GM21576 (cell line): ENCODE data around the gene CLEC4D.
"Not testable (repeated sequence)": the region's sequence is repeated elsewhere in the genome, so short reads cannot be mapped to it uniquely, and the experiment has no call there.

ENCODE experiments used
- ATAC-seq: cut with Tn5 transposase; IDR thresholded peaks from one replicate; pipeline ENCODE4 v1.9.1; 2021; ENCODE audit warnings: mild to moderate bottlenecking, moderate library complexity; ENCODE audit not compliant: unreplicated experiment

CLEC4D gene

GRCh38 chr12:8527250-8528130, 14.2 kb downstream of the CLEC4D start:
- ATAC-seq = no peak

GRCh38 chr12:8532045-8532444, 18.7 kb downstream of the CLEC4D start:
- ATAC-seq = no peak

- not testable (repeated sequence) for ATAC-seq
These were observed 24.5 kb downstream of the CLEC4D start for GRCh38 chr12:8537820-8538219.

GRCh38 chr12:8540831-8541230, 27.5 kb downstream of the CLEC4D start, which contains the start of gene CLEC4E:
TSS of gene CLEC4E (minus strand) at chr12:8540905. CDS start at chr12:8540797, 108 bp downstream.
- not testable (repeated sequence) for ATAC-seq

- no peak for ATAC-seq
These were observed 28.3 kb downstream of the CLEC4D start for GRCh38 chr12:8541562-8541961.

DNA sequence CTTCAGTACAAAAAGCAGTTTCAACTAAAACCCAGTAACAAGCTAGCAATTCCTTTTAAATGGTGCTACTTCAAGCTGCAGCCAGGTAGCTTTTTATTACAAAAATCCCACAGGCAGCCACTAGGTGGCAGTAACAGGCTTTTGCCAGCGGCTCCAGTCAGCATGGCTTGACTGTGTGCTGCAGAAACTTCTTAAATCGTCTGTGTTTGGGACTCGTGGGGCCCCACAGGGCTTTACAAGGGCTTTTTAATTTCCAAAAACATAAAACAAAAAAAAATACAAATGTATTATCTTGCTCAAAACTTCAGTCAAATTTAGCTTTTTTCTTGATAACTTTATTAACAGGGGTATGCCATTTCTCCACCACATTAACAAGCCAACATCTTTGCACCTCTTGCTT, 31.0 kb downstream of the CLEC4D start:
- peak; percentile 81 for ATAC-seq

GRCh38 chr12:8546591-8546990, 33.3 kb downstream of the CLEC4D start:
- ATAC-seq = no peak

GRCh38 chr12:8547645-8548044, 34.3 kb downstream of the CLEC4D start:
- no peak for ATAC-seq

DNA sequence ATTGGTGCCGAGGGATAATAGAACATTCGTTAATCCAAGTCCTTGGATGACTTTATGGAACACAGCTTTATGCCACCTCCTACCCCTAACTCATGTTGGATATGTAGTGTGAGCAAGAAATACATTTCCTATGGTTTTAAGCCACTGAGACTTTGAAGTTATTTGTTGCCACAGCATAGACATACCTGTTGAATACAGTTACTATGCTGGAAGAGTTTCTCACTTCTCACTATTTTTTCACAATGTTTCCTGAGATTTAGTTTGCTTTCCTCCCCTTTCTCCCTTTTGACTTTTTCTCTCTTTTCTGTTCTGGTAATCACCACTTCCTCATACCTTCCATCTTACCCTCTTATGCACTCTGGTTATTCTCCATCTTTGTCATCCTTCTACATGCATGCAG, 34.9 kb downstream of the CLEC4D start:
- no peak for ATAC-seq

DNA sequence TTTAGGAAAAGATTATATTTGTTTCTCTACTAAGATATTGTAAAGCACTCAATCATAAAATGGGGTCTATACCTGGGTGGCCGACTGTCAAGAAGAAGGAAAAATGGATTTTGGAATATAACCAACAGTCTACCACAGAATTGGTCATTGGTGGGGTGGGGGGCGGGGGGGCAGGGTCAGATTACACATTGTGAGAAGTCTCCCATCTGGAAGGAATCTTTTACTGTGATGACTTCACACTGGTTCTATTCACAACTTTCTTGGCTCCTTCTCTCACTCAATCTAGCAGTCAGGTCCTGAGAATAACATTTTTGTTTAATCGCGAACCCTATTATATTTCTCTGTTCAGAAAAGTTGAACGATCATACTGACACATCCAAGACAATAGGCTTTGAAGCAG, 36.1 kb downstream of the CLEC4D start:
- ATAC-seq = no peak

DNA sequence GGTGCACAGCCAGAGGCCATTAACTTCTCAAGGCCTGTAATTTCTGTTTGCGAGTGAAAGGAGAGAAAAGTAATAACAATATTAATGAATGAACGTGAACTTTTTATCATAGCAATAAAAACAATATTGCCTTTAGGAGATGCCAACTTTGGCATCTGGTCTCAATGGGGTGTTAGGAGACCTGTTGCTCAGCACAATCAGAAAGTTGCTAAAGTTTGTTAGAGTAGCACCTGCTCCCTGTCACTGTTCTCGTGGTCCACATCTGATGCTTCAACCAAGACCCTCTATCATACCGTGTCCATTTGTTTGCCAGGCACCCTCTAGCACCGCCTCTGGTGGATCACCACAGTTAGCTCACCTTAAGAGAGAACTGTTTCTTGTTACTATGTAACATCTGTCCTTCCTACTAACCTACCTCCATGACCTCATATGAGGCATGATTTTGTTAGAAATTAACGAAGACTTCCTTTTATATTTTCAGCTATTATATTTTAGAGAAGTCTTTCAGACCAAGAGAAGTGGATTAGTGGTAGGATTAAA, 39.9 kb downstream of the CLEC4D start:
- ATAC-seq = no peak

GRCh38 chr12:8554451-8555195, 41.3 kb downstream of the CLEC4D start:
- ATAC-seq = no peak

- ATAC-seq = no peak
These were observed 43.3 kb downstream of the CLEC4D start for GRCh38 chr12:8556531-8557097.

DNA sequence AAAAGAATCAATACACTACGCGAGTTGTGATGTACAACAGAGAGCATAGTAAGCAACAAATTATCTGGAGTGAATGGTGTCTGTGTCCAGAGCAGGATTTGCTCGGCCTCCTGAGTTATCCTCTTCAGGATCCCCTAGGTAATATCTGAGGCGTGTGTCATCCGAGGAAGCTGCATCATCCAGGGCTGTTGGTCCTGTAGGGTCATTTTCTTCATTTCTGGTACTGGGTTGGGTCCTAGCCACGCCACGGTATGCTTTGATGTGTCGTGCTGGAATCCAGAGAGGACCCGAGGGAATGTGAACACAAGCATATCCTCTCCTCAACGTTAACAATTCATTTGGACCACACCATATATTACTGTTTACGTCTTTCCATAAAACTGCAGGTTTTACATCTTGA, 46.4 kb downstream of the CLEC4D start:
- ATAC-seq = no peak

GRCh38 chr12:8561011-8561410, 47.7 kb downstream of the CLEC4D start:
- ATAC-seq = no peak

- no peak for ATAC-seq
These were observed 49.0 kb downstream of the CLEC4D start for GRCh38 chr12:8562310-8562709.

- ATAC-seq = no peak
These were observed 50.1 kb downstream of the CLEC4D start for GRCh38 chr12:8563356-8563755.

- ATAC-seq = no peak
These were observed 51.4 kb downstream of the CLEC4D start for GRCh38 chr12:8564656-8565055.

GRCh38 chr12:8566052-8566451, 52.7 kb downstream of the CLEC4D start:
- not testable (repeated sequence) for ATAC-seq

GRCh38 chr12:8566525-8566924, 53.2 kb downstream of the CLEC4D start:
- no peak for ATAC-seq
